GM19351 (cell line): ENCODE measurements around the gene ARHGAP22.
"Not testable (repeated sequence)": the region's sequence is repeated elsewhere in the genome, so short reads cannot be mapped to it uniquely, and the experiment has no call there.

Experiments used
- ATAC-seq: cut with Tn5 transposase; IDR thresholded peaks from one replicate; pipeline ENCODE4 v1.9.1; 2021; ENCODE audit warnings: mild to moderate bottlenecking, moderate library complexity; ENCODE audit not compliant: unreplicated experiment

Gene ARHGAP22

GRCh38 chr10:48442090-48442808 lies 162.6 kb downstream of the ARHGAP22 start:
- ATAC-seq = no peak

GRCh38 chr10:48440771-48441170 lies 164.1 kb downstream of the ARHGAP22 start:
- no peak for ATAC-seq

- ATAC-seq = no peak
These were observed 165.3 kb downstream of the ARHGAP22 start for GRCh38 chr10:48439581-48440041.

GRCh38 chr10:48439031-48439430 lies 165.8 kb downstream of the ARHGAP22 start:
- no peak for ATAC-seq

- ATAC-seq = no peak
These were observed 167.3 kb downstream of the ARHGAP22 start for GRCh38 chr10:48437546-48437945.

GRCh38 chr10:48431871-48432270 lies 173.0 kb downstream of the ARHGAP22 start:
- no peak for ATAC-seq

GRCh38 chr10:48430402-48430993 lies 174.4 kb downstream of the ARHGAP22 start:
- no peak for ATAC-seq

- ATAC-seq = no peak
These were observed 175.6 kb downstream of the ARHGAP22 start for GRCh38 chr10:48429309-48429708.

- ATAC-seq = no peak
These were observed 176.0 kb downstream of the ARHGAP22 start for GRCh38 chr10:48428896-48429295.

- ATAC-seq = no peak
These were observed 181.0 kb downstream of the ARHGAP22 start for GRCh38 chr10:48423884-48424283.

GRCh38 chr10:48421862-48422261 lies 183.0 kb downstream of the ARHGAP22 start:
- not testable (repeated sequence) for ATAC-seq

- no peak for ATAC-seq
These were observed 185.2 kb downstream of the ARHGAP22 start for GRCh38 chr10:48419714-48420113.

GRCh38 chr10:48418189-48418788 lies 186.6 kb downstream of the ARHGAP22 start:
- ATAC-seq = no peak

GRCh38 chr10:48417374-48417773 lies 187.5 kb downstream of the ARHGAP22 start:
- no peak for ATAC-seq

- no peak for ATAC-seq
These were observed 188.2 kb downstream of the ARHGAP22 start for GRCh38 chr10:48416584-48417232.

- no peak for ATAC-seq
These were observed 190.1 kb downstream of the ARHGAP22 start for GRCh38 chr10:48414778-48415177.

GRCh38 chr10:48414160-48414559 lies 190.7 kb downstream of the ARHGAP22 start:
- ATAC-seq = no peak

- ATAC-seq = no peak
These were observed 191.9 kb downstream of the ARHGAP22 start for GRCh38 chr10:48412933-48413332.

- no peak for ATAC-seq
These were observed 192.8 kb downstream of the ARHGAP22 start for GRCh38 chr10:48412081-48412480.

- no peak for ATAC-seq
These were observed 193.4 kb downstream of the ARHGAP22 start for GRCh38 chr10:48411510-48411909.

GRCh38 chr10:48410503-48410902 lies 194.4 kb downstream of the ARHGAP22 start:
- ATAC-seq = no peak

- ATAC-seq = no peak
These were observed 198.2 kb downstream of the ARHGAP22 start for GRCh38 chr10:48406658-48407057.
